ENCODE measurements around the gene NUDT16L1.

DNA sequence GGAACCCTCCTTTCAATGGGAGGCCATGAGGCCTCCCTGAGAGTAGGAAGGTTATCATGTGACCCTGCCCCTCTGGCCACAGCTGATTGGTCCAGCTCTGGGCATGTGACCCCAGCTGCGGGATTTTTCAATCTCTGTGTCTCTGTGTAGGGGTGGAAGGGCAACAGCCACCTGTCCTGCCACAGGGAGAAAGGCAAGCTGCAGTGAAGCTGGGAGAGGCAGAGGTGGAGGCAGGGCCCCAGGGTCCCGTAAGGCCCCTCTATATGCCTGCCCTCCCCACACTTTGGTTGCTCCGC, 51.9 kb downstream of the NUDT16L1 start:
- TF ChIP-seq EP300 (IDR thresholded peaks at IDR 0.05) (no peak), POLR2A (IDR thresholded peaks at IDR 0.05) (no peak)
- TF ChIP-seq, protein P1, sequence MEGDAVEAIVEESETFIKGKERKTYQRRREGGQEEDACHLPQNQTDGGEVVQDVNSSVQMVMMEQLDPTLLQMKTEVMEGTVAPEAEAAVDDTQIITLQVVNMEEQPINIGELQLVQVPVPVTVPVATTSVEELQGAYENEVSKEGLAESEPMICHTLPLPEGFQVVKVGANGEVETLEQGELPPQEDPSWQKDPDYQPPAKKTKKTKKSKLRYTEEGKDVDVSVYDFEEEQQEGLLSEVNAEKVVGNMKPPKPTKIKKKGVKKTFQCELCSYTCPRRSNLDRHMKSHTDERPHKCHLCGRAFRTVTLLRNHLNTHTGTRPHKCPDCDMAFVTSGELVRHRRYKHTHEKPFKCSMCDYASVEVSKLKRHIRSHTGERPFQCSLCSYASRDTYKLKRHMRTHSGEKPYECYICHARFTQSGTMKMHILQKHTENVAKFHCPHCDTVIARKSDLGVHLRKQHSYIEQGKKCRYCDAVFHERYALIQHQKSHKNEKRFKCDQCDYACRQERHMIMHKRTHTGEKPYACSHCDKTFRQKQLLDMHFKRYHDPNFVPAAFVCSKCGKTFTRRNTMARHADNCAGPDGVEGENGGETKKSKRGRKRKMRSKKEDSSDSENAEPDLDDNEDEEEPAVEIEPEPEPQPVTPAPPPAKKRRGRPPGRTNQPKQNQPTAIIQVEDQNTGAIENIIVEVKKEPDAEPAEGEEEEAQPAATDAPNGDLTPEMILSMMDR (IDR thresholded peaks at IDR 0.05) = no peak
